CD4-positive, alpha-beta T cell treated with Interferon alpha-2 for 1 hour (primary cell): Measurements from ENCODE around the gene BMP8B.
A peak's percentile ranks its signal among the peaks of the same experiment; 100 is the strongest.

ENCODE experiments used
- DNase-seq, 2 donors: peaks; one replicate each; pipeline ENCODE4 v3.0.0-alpha.2; 2020 to 2022

The BMP8B gene

DNA sequence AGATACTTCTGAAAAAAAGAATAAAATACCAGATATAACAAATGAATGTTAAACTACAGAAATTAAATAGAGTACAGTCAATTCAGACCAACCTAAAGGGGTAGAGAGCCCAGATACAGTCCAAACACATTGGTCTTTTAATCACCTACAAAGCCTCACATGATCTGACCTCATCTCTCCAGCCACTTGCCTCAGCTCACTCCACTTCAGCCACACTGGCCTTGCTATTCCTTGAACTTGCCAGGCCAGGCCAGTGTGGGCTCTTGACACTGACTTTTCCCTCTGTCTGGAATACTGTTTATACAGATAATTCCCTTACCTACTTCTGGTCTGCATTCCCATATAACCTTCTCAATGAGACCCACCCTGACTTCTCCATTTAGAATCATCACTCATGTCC, 67.0 kb downstream of the BMP8B start:
- no peak for DNase-seq

GRCh38 chr1:39720094-39720999, 68.3 kb downstream of the BMP8B start:
- peak in 1 of 2 donors; percentile 81 for DNase-seq

- DNase-seq = no peak
Observed at GRCh38 chr1:39717809-39718208, 70.9 kb downstream of the BMP8B start.

- no peak for DNase-seq
Observed at GRCh38 chr1:39713557-39713956, 75.1 kb downstream of the BMP8B start.

DNA sequence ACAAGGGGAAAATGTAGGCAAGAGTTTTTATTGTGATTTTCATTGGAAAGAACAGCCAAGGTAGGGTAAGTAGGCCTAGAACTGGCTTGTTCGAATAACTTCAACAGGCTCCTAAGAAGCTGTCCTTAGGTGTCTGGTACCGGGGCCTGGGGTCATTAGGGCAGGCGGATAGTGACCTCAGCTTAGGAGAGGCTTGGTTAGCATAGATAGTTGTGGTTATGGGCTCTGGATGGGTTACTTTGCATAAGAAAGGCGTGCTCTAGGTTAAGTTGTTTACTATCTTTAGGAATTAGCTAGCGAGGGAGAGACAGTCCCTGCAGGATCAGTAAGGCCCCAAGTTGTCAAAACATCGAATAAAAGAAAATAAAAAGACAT, 76.7 kb downstream of the BMP8B start:
- DNase-seq = no peak

GRCh38 chr1:39711104-39711965, 77.3 kb downstream of the BMP8B start:
- no peak for DNase-seq

DNA sequence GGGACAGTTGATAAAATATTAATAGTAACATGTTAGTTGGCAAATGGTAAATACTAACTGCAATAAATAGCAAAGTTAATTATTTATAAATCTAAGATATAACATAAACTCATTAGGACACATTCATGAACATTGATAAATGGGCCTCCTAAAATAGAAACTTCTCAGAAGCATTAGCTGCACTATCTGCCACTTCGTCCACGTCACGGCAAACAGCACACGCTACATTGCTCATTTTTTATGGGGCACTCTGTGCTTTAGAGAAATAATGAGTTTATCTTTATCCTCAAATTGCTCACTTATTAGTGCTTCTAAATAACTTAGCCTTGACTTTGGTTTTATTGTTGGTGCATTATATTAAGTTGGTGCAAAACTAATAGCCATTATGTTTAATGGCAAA, 81.2 kb downstream of the BMP8B start:
- no peak for DNase-seq
